ENCODE data around the gene RPS19. TPM values are rescaled to one million over a fixed set of nuclear protein-coding genes. Genes with fewer than 3 reads are reported as not detected.

The RPS19 gene
- total RNA-seq, 1 experiment from 2014 or later: 3,152 TPM

DNA sequence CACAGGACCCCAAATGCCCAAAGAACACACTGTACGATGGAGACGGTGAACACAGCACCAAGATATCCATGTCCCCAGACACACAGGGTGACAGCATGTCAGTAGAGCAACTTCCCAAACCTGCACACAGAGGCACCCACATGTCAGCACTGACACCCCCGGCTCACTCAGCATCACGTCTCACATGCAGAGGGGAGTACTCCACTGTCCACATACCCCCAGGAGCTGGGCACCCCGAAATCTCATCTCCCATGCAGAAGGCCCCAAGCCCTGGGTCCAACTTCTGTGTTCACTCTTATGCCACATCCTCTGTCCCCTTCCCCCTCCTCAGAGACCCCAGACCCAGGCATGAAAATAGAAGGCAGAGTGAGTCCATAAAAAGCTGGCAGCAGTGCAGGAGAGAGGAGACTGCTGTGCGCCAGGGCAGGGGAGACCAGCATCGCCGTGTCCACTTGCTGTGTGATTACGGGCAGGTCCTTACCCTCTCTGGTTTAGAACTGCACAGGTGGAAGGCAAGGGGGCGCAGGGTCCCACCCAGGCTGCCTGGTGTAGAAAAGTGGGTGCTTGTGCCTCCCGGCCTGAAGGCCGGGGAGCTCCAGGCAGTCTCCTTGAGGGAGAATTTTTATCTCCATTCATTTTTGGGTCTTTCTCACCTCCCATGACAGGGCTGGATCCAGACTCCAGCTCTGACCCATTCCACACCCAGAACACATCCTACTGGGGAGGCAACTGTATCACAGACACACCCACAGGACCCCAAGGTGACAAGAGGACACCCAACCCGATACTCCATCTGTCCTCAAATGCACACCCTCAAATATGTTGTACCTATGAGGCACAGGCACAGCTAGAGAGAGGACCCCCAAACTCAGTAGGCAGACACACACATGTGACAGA, 51.2 kb downstream of the RPS19 start (continued):
- TF ChIP-seq, protein P1, sequence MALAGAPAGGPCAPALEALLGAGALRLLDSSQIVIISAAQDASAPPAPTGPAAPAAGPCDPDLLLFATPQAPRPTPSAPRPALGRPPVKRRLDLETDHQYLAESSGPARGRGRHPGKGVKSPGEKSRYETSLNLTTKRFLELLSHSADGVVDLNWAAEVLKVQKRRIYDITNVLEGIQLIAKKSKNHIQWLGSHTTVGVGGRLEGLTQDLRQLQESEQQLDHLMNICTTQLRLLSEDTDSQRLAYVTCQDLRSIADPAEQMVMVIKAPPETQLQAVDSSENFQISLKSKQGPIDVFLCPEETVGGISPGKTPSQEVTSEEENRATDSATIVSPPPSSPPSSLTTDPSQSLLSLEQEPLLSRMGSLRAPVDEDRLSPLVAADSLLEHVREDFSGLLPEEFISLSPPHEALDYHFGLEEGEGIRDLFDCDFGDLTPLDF (CRISPR knock-in tag; IDR thresholded peaks at IDR 0.05): no peak

DNA sequence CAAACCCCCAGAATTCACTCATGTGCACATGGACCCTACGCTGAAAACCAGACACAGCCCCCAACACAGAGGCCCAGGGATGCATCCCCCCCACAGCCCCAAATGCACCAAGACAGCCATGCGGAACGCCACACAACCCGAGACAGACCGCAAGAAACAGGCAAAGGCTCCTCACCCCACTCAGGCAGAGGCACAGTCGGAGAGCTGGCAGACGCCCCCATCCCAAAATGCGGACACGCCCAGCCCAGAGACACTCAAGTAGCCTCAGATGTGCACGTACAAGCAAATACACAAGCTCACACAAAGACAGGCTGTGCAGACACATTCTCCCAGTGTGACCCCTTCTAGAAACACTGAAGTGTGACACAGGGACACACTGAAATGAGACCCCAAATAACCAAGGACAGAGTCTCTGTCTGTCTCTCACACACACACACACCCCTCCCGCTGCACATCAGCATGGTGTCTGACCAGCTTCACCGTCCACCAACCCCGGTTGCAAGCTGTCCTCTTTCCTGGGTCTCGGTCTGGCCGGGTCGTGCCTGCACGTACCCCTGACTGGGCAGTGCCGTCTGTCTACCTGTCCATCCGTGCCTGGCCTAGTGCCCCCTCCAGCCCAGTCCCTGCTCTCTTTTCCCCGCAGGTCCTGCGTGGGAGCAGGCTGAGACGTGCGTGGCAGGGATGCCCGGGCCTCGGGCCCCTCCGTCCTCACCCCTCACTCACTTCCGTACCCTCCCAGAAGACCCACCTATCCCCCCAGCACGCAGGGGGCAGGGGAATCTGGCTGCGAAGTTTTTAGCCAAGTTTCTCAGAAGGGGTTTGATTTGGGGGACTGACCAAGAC, 52.1 kb downstream of the RPS19 start:
- Mint-ChIP-seq H3K36me3 (no peaks in the 10 kb centered on the region), H3K27ac (no peak overlapping the region), H3K27me3 (ENCODE audit: low read depth) (peaks cover 7% of the 10 kb centered on the region), H3K9me3 (no peaks in the 10 kb centered on the region), H3K4me3 (peak overlapping the region; percentile 68), H3K4me1 (peaks cover 9% of the 10 kb centered on the region)
- POLR2A ChIA-PET: no interaction called here
- ATAC-seq (no peak), DNase-seq (ENCODE audit: low spot score) (no peak)
- TF ChIP-seq TEAD1 (CRISPR knock-in tag; IDR thresholded peaks at IDR 0.05): no peak
- TF ChIP-seq RELA (CRISPR knock-in tag; IDR thresholded peaks at IDR 0.05; ENCODE audit: borderline replicate concordance): no peak
- no peak for TF ChIP-seq FOXP4 (CRISPR knock-in tag; IDR thresholded peaks at IDR 0.05)
- TF ChIP-seq RORB (CRISPR knock-in tag; IDR thresholded peaks at IDR 0.05): no peak
- TF ChIP-seq, protein P2, sequence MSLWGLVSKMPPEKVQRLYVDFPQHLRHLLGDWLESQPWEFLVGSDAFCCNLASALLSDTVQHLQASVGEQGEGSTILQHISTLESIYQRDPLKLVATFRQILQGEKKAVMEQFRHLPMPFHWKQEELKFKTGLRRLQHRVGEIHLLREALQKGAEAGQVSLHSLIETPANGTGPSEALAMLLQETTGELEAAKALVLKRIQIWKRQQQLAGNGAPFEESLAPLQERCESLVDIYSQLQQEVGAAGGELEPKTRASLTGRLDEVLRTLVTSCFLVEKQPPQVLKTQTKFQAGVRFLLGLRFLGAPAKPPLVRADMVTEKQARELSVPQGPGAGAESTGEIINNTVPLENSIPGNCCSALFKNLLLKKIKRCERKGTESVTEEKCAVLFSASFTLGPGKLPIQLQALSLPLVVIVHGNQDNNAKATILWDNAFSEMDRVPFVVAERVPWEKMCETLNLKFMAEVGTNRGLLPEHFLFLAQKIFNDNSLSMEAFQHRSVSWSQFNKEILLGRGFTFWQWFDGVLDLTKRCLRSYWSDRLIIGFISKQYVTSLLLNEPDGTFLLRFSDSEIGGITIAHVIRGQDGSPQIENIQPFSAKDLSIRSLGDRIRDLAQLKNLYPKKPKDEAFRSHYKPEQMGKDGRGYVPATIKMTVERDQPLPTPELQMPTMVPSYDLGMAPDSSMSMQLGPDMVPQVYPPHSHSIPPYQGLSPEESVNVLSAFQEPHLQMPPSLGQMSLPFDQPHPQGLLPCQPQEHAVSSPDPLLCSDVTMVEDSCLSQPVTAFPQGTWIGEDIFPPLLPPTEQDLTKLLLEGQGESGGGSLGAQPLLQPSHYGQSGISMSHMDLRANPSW (CRISPR knock-in tag; conservative IDR thresholded peaks at IDR 0.05; ENCODE audit: low read depth): no peak
- CTCF ChIA-PET: interaction anchor here (0.7 to 1.9 kb wide), 7 partner anchors 19 to 39 kb away, joined by 3 to 5 read pairs (median 4); no protein-coding TSS in a partner anchor

DNA sequence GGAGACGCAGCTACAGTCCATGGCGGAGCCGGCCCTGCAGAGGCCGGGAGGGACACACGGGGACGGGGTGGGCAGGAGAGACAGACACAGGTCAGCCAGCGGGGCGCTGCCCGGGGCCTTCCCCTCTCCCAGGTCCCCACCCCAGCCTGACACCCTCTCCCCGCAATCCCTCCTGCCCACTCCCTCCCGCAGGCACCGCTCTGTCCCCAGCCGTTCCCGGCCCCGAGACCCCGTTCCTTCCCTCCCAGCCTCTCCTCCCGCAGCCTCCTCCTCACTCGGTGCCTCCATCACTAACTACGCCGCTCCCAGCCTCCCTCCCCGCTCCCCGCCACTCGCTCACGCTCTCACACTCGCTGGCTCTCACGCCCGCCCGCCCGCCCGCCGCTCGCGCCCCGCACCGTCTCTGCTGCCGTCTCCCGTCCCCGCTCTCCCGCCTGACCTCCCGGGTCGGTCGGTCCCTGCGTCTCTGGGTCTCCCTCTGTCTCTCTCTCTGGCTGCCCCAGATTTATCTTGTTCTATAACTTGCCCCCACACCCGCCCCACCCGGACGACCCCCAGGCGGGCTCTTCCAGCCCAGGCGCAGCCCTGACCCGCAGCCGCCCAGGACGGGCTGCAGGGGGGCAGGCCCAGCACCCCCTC, 53.0 kb downstream of the RPS19 start:
- ATAC-seq (peak; percentile 24), DNase-seq (ENCODE audit: low spot score) (peak; percentile 48)

GRCh38 chr19:41913538-41914423, 53.7 kb downstream of the RPS19 start:
- H3K4me1 Mint-ChIP-seq: peaks cover 9% of the 10 kb centered on the region
- no peaks in the 10 kb centered on the region for H3K9me3 Mint-ChIP-seq
- ChIA-PET CTCF (no interaction called here), POLR2A (no interaction called here)
- ATAC-seq (peak; percentile 27), DNase-seq (ENCODE audit: low spot score) (no peak)
- no peaks in the 10 kb centered on the region for H3K36me3 Mint-ChIP-seq
- H3K27me3 Mint-ChIP-seq (ENCODE audit: low read depth): peaks cover 7% of the 10 kb centered on the region
- H3K27ac Mint-ChIP-seq: no peak overlapping the region
- H3K4me3 Mint-ChIP-seq: peak overlapping the region; percentile 68
- TF ChIP-seq, protein P3, sequence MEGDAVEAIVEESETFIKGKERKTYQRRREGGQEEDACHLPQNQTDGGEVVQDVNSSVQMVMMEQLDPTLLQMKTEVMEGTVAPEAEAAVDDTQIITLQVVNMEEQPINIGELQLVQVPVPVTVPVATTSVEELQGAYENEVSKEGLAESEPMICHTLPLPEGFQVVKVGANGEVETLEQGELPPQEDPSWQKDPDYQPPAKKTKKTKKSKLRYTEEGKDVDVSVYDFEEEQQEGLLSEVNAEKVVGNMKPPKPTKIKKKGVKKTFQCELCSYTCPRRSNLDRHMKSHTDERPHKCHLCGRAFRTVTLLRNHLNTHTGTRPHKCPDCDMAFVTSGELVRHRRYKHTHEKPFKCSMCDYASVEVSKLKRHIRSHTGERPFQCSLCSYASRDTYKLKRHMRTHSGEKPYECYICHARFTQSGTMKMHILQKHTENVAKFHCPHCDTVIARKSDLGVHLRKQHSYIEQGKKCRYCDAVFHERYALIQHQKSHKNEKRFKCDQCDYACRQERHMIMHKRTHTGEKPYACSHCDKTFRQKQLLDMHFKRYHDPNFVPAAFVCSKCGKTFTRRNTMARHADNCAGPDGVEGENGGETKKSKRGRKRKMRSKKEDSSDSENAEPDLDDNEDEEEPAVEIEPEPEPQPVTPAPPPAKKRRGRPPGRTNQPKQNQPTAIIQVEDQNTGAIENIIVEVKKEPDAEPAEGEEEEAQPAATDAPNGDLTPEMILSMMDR (IDR thresholded peaks at IDR 0.05): no peak
- TF ChIP-seq, protein P4, sequence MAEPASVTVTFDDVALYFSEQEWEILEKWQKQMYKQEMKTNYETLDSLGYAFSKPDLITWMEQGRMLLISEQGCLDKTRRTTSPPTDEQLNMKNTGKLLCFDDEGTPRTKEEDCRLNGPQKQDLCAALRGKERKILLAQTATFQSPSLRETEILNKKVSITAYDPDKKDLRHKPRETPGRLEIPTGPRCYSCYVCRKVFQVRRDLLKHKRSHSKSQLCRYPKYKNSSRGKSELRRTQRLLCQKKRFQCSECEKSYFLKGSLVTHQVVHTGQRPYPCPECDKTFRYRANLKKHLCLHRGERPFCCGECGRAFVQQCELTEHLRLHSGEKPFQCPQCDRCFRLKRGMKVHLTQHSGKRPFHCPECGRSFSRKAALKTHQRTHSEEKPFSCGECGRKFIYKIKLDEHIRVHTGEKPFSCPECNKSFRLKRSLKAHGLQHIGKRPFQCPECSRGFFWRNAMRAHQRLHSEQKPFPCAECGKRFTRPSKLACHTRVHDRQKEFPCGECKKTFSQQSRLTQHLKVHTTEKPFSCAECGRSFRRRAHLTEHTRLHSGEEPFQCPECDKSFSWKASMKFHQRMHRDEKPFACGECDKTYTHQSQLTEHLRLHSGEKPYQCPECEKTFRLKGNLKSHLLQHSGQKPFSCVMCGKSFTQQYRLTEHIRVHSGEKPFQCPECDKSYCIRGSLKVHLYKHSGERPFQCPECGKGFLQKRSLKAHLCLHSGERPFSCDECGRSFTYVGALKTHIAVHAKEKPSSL (CRISPR knock-in tag; conservative IDR thresholded peaks at IDR 0.05): no peak
- TF ChIP-seq JUN (CRISPR knock-in tag; IDR thresholded peaks at IDR 0.05) (no peak), ZBTB21 (CRISPR knock-in tag; IDR thresholded peaks at IDR 0.05; ENCODE audit: borderline replicate concordance) (no peak)

More for the DNA sequence above, 53.0 kb downstream of the RPS19 start:
- H3K4me1 Mint-ChIP-seq: peaks cover 9% of the 10 kb centered on the region
- H3K4me3 Mint-ChIP-seq: peak overlapping the region; percentile 68
- no peaks in the 10 kb centered on the region for H3K36me3 Mint-ChIP-seq
- TF ChIP-seq ZNF121 (CRISPR knock-in tag; IDR thresholded peaks at IDR 0.05) (peak; percentile 76), NFE2L1 (CRISPR knock-in tag; IDR thresholded peaks at IDR 0.05) (no peak)
- no peaks in the 10 kb centered on the region for H3K9me3 Mint-ChIP-seq
- peaks cover 7% of the 10 kb centered on the region for H3K27me3 Mint-ChIP-seq (ENCODE audit: low read depth)
- no peak overlapping the region for H3K27ac Mint-ChIP-seq
- POLR2A ChIA-PET: no interaction called here
- CTCF ChIA-PET: interaction anchor here (0.8 to 1.9 kb wide), 4 partner anchors 18 to 40 kb away, joined by 3 to 5 read pairs (median 4); no protein-coding TSS in a partner anchor
